GM19023 (cell line): ENCODE results near the gene RIN1.

Experiments used
- ATAC-seq: cut with Tn5 transposase; IDR thresholded peaks from one replicate; pipeline ENCODE4 v1.9.1; 2021; ENCODE audit warnings: mild to moderate bottlenecking, moderate library complexity; ENCODE audit not compliant: unreplicated experiment

RIN1 gene

GRCh38 chr11:66284526-66285078, 51.6 kb downstream of the RIN1 start:
- no peak for ATAC-seq

- no peak for ATAC-seq
These were observed 52.7 kb downstream of the RIN1 start for GRCh38 chr11:66283461-66284105.

GRCh38 chr11:66282468-66283455, 53.5 kb downstream of the RIN1 start:
- peak; percentile 75 for ATAC-seq
